NT2/D1 (cell line): ENCODE results near the gene DTNB.

Experiments
- DNase-seq: peaks from one replicate; pipeline ENCODE4 v3.0.0-alpha.2; 2011; ENCODE audit warnings: low read depth, low spot score
- H3K27me3 ChIP-seq: 2 replicates; pipeline ENCODE4 v1.6.0; 2011; ENCODE audit warnings: mild to moderate bottlenecking; ENCODE audit not compliant: insufficient read length, insufficient read depth
- H3K36me3 ChIP-seq: 2 replicates; pipeline ENCODE4 v1.6.1; 2011; ENCODE audit warnings: mild to moderate bottlenecking, low read length, mixed read lengths; ENCODE audit not compliant: insufficient read depth, insufficient read length
- H3K4me1 ChIP-seq: 2 replicates; pipeline ENCODE4 v1.5.1; 2011; ENCODE audit not compliant: insufficient read depth, insufficient read length
- H3K4me3 ChIP-seq: 2 replicates; pipeline ENCODE4 v1.5.1; 2011; ENCODE audit warnings: low read depth; ENCODE audit not compliant: insufficient read length
- H3K9ac ChIP-seq: 2 replicates; pipeline ENCODE4 v1.6.0; 2011; ENCODE audit warnings: low read depth; ENCODE audit not compliant: insufficient read length
- H3K9me3 ChIP-seq: 2 replicates; pipeline ENCODE4 v1.5.1; 2011; ENCODE audit warnings: mild to moderate bottlenecking, low read length; ENCODE audit not compliant: insufficient read depth
- SUZ12 ChIP-seq: IDR thresholded peaks from 2 replicates; pipeline ENCODE4 v1.6.1; 2011; ENCODE audit not compliant: insufficient read length, insufficient read depth; ENCODE audit errors: extremely low read depth
- YY1 ChIP-seq: IDR thresholded peaks from 2 replicates; pipeline ENCODE4 v1.6.1; 2011; ENCODE audit not compliant: insufficient read length, insufficient read depth
- ZNF274 ChIP-seq: IDR thresholded peaks from 2 replicates; pipeline ENCODE4 v1.6.1; 2011; ENCODE audit warnings: mild to moderate bottlenecking, low read depth, low read length

DTNB gene

GRCh38 chr2:25331686-25332365 is 341.6 kb downstream of the DTNB start:
- H3K9me3 ChIP-seq = 0 out of 2 replicates have a peak, but pooled peaks cover under 1% of the 10 kb centered on the region
- TF ChIP-seq ZNF274 (no peak), YY1 (no peak)
- peaks cover 13% of the 10 kb centered on the region for H3K4me1 ChIP-seq
- DNase-seq = no peak
- H3K27me3 ChIP-seq = no peaks in the 10 kb centered on the region
- no peak overlapping the region for H3K4me3 ChIP-seq
- H3K36me3 ChIP-seq = no peaks in the 10 kb centered on the region
- H3K9ac ChIP-seq = no peak overlapping the region

- no peak for TF ChIP-seq ZNF274
- Histone ChIP-seq H3K36me3 (no peaks in the 10 kb centered on the region), H3K27me3 (no peaks in the 10 kb centered on the region), H3K9ac (no peak overlapping the region), H3K4me3 (no peak overlapping the region), H3K4me1 (peaks cover 9% of the 10 kb centered on the region), H3K9me3 (peaks cover 6% of the 10 kb centered on the region; the same call in 1 of the 2 replicates)
- DNase-seq = no peak
These were observed 342.4 kb downstream of the DTNB start for GRCh38 chr2:25330937-25331336.

- Histone ChIP-seq H3K4me1 (peaks cover 7% of the 10 kb centered on the region), H3K4me3 (no peak overlapping the region)
- TF ChIP-seq ZNF274 = no peak
- TF ChIP-seq YY1 = no peak
- no peak for TF ChIP-seq SUZ12
These were observed 343.1 kb downstream of the DTNB start for GRCh38 chr2:25330273-25330672.

GRCh38 chr2:25328152-25329085 is 345.0 kb downstream of the DTNB start:
- TF ChIP-seq YY1 (no peak), ZNF274 (no peak), SUZ12 (no peak)
- Histone ChIP-seq H3K9ac (no peak overlapping the region), H3K4me3 (no peak overlapping the region), H3K4me1 (peaks cover 4% of the 10 kb centered on the region), H3K36me3 (no peaks in the 10 kb centered on the region), H3K27me3 (no peaks in the 10 kb centered on the region), H3K9me3 (peaks cover 6% of the 10 kb centered on the region; the same call in 1 of the 2 replicates)
- DNase-seq = no peak

More at GRCh38 chr2:25330273-25330672, 343.1 kb downstream of the DTNB start:
- no peaks in the 10 kb centered on the region for H3K27me3 ChIP-seq
- H3K9me3 ChIP-seq = peaks cover 6% of the 10 kb centered on the region; the same call in 1 of the 2 replicates
- no peak for DNase-seq
- H3K36me3 ChIP-seq = no peaks in the 10 kb centered on the region
- no peak overlapping the region for H3K9ac ChIP-seq
